HG02763 (cell line): ENCODE data around the gene ZC3H13.
A peak's percentile ranks its signal among the peaks of the same experiment; 100 is the strongest.

Experiments used
- ATAC-seq: cut with Tn5 transposase; IDR thresholded peaks from one replicate; pipeline ENCODE4 v1.9.1; 2021; ENCODE audit warnings: mild to moderate bottlenecking, moderate library complexity; ENCODE audit not compliant: unreplicated experiment

The ZC3H13 gene, protein sequence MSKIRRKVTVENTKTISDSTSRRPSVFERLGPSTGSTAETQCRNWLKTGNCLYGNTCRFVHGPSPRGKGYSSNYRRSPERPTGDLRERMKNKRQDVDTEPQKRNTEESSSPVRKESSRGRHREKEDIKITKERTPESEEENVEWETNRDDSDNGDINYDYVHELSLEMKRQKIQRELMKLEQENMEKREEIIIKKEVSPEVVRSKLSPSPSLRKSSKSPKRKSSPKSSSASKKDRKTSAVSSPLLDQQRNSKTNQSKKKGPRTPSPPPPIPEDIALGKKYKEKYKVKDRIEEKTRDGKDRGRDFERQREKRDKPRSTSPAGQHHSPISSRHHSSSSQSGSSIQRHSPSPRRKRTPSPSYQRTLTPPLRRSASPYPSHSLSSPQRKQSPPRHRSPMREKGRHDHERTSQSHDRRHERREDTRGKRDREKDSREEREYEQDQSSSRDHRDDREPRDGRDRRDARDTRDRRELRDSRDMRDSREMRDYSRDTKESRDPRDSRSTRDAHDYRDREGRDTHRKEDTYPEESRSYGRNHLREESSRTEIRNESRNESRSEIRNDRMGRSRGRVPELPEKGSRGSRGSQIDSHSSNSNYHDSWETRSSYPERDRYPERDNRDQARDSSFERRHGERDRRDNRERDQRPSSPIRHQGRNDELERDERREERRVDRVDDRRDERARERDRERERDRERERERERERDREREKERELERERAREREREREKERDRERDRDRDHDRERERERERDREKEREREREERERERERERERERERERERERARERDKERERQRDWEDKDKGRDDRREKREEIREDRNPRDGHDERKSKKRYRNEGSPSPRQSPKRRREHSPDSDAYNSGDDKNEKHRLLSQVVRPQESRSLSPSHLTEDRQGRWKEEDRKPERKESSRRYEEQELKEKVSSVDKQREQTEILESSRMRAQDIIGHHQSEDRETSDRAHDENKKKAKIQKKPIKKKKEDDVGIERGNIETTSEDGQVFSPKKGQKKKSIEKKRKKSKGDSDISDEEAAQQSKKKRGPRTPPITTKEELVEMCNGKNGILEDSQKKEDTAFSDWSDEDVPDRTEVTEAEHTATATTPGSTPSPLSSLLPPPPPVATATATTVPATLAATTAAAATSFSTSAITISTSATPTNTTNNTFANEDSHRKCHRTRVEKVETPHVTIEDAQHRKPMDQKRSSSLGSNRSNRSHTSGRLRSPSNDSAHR (N-terminal part only)

DNA sequence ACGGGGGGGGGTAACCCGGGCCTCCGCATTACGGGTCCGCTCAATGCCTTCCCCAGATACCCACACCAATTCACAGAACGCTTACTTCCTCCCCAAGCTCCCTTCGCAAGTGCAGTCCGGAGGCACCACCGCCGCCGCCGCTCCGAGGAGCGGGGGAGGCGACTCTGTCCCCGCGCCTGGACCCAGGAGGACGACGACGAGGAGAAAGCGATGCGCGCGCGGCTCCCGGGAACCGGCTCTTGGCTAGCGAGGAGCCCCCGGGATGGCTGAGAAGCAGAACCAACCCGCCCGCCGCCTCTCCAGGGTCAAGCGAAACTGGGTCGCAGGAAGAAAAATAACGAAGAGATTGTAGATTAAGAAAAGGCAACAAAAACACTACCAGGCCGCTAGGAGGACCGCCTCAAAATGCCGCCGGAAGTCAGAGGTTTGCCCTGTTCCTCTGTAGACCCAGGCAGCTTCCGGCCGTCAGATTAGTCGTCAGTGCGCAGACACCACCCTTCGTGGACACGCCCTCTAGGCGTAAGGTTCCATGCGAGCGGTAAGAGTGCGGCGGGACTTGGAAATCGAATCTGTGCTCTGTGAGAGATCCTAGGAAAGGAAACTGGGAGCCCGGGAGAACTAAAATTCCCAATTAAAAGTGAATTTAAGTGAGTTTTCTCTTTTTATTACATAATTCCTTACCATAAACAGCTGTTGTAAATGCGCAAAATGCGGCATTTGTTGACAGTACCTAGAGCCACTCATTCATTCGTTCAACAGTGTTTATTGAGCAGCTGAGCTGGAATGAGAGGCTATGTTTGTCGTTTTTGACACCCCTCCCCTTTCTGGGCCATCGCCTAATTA, at the start of gene ZC3H13:
ZC3H13 (minus strand) TSS at position 428 of the 843 bp plus-strand sequence. CDS start 7,239 bp downstream, outside the sequence.
- ATAC-seq: peak; percentile 99

DNA sequence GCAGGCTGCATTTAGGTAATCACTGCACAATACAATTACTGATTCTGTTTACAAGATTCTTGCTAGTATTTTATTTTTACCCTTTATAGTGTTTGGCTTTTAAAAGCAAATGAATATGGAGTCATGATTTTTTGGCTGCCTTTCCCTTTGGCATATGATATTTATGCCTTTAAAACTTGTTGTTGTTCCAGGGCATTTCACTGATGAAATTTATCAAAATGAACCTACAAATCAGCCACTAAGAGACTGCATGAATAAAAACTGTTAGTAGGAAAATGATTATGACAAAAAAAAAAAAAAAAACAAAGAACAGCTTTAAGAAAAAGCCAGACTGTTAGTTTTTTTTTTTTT, 49.7 kb upstream of the ZC3H13 start:
- ATAC-seq: no peak

DNA sequence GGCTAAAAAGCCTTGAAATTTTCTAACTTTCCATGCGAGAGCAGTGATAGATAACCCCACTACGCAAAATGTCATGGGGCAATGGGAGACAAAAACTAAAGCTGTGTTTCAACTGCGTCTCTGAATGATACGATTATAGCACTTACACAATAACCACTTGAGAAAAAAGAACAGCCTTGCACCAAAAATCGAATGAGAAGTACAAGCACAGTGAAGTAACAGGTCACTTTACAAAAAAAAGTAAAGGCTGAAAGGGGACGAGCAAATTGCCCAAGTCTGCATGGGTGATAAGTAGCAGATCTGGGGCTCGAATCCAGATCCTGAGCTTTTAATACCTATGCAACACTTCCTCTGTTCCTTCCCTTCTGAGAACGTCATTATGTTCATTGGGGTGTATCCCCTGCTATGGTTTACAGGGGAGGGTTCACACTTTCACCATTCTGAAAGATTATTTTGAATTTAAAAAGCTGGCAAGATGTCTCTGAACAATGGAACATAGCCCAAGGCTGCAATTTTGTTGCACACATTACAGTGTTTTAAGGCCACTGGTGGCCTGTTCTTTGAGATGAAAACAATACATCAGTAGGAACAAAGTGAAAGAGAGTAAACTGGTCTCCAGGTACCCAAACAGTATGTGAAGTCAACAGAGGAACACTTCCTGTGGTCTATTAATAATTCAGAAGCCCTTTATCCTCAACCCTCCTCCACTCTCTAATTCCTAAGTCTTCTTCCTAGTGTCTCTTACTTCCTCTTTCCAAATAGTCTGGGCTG, 49.1 kb upstream of the ZC3H13 start:
- no peak for ATAC-seq

DNA sequence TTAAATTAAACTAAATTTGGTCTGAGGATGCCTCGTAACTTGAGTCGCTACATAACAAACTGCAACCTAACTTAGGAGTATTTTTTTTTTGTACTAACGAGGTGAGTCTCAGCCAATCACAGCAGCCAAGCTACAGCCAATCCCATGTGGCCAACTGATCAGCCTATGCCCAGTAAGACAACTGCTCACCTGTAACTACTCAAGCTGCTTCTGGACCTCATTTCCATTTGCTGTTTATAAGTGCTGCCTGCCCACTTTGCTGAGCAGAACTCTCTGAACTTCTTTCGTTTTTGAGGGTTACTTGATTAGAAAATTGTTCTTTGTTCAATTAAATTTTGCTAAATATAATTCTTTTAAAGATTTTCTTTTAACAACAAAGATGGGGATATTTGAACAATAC, 48.5 kb upstream of the ZC3H13 start:
- no peak for ATAC-seq

DNA sequence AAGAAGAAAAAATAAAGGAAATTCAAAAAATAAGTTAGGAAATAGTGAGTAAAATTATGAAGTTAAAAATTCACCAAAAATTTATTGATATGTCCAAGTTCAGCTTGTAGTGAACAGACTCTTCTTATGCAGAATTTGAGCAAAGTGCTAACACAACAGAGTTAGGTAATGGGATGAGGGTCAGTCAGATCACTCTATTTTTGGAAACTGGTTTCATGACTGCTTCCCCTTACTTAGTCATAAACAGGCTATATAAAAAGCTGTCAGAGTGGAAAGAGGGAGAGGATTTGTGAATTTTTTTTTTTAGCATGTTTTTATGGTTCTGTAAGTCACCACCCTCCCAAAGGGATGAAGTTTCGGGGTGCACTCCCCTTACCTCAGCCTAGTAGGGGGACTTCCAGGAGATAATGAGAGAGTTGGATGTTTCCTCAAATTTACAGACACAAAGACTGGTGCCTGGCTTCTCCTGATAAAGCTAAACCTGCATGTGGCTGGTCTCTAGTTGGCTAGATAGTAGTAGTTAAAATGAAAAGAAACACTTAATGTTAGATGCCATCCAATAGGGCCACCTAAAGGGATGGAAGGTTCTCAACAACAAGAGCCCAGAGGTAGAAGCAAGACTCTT, 47.8 kb upstream of the ZC3H13 start:
- no peak for ATAC-seq

DNA sequence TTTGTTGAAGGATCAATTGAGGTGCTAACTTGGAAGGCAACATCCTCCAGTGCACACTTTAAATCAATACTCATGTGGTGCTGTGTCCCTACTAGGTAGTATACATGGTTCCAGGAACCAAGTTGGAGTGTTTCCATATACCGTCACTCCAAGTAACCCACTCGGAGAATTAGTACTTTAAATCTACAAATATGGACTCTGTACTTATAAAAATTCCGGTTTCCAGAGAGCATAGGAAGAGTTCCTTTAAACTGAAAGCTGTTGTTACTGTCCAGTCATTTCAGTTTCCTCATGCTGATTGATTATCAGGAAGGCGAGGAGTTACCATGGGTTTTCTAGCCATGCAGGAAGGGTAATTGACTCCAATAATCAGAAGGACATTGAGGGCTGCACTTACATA, 45.1 kb upstream of the ZC3H13 start:
- ATAC-seq: no peak

DNA sequence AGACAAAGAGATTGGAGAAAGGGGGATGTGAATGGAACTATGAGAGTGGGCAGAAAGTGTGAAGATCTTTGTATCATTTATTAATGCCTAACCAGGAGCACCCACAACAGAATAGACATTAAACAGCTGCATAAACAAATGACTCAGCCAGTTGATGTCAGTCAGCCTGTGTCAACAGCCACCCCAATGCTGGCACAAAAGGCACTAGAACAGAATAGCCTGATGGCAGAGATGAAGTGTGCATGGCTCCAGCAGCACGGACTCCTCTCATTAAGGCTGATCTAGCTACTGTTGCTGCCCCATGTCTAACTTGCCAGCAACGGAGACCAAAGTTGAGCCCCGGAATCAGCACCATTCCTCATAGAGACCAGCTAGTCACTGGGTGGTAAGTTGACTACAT, 44.5 kb upstream of the ZC3H13 start:
- no peak for ATAC-seq

DNA sequence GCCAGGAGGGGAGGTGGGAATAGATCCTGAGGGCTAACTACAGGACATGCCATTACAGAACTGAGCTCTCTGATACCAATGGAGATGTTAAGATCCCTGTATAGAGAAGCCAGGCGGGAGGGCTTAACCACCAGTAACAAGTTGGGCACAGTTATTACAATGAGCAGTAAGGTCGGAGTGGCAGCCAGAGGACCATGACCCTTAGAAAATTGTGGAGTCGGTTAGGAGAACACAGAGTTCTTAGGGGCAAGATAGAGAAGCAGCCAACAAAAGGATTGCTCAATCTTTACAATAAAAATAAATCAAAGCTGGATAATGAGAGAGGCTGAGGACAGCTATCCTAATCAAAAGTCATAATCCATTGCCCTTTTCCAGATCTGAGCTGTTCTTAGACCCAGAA, 41.9 kb upstream of the ZC3H13 start:
- no peak for ATAC-seq

DNA sequence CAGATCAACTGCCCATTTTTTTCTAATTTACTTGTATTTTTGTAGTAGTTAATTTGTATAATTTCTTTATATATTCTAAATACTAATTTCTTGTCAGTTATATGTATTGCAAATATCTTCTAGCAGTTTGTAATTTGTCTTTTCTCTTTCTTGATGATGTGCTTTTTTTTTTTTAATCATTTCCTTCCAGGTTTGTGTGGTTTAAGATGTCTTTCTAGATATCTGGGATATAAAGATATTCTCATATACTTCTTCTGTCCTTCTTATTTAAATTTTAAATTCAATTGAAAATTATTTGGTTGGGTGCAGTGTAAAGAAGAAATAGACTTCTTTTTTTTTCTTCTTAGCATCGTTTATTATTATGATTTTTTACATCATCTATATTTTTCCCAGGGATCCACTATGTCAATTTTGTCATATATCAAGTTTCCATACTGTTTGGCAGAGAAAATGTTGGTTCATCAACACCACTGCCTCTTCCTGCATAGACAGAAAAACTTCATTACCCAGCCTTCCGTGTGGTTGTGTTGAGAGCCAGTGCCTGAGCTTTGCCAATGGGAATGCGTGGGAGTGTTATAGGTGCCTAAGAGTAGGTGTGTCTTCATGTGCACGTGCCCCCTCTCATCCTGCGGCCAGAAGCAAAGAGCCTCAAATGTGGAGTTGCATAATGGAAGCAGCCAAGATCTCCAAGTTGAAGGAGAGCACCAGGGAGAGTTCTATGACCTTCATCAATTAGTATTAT, 36.4 kb upstream of the ZC3H13 start:
- ATAC-seq: no peak

DNA sequence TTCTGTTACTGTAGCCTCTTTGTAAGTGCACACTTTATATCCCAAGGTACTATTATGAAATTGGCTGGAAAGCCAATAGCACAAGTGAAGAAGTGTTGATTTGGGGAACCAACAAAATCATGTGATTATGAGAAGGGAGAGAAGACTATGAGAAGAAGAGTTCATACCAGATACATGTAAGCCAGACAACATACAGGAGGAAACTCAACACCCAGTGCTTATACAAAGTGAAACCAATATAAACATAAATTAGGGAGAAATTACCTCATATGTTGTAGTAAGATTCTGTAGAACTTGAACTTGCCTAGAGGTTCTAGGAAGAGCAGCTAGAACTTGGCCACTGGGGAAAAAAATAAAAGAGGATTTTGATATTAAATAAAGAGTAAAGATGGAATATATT, 34.9 kb upstream of the ZC3H13 start:
- ATAC-seq: no peak

DNA sequence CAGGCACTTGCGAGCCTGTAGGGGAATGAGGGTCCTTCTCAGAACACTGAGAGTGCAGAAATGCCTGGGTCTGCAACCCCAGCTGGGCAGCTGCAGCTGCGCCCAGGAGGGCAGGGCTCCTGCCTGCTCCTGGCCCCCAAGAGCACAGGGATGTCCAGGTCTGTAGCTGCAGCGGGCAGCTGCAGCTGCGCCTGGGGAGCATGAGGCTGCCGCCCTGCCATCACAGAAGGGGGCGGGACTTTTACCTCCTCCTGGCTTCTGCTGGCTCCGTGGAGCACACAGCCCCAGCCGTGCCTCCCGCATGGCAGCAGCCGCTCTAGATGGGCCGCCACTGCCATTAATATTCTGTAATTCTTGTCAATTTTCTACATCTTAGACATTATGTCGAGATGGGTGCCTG, 34.4 kb upstream of the ZC3H13 start:
- no peak for ATAC-seq

DNA sequence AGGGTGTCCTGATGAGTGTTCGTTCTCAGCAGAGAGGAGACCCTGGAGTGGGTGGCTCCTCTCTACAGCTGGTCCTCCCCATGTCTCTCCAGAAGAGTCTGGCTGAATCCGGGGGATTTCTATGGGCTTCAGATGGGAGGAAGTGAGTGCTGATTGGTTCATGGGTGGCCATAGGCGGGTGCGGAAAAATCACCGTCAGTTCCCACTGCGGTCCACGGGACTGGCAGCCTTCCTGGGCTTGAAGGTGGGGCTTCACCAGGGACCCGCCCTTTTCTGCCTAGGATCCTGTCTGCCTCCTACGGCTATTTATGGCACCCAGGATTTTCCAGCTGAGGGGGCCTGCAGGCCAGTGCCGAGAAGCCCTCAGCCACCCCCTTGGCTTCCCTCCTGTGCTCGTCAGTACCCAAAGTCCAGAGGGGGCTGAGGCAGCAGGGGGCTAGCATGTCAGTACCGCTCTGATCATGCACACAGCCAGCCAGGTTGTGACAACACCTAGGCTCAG, 33.9 kb upstream of the ZC3H13 start:
- no peak for ATAC-seq

DNA sequence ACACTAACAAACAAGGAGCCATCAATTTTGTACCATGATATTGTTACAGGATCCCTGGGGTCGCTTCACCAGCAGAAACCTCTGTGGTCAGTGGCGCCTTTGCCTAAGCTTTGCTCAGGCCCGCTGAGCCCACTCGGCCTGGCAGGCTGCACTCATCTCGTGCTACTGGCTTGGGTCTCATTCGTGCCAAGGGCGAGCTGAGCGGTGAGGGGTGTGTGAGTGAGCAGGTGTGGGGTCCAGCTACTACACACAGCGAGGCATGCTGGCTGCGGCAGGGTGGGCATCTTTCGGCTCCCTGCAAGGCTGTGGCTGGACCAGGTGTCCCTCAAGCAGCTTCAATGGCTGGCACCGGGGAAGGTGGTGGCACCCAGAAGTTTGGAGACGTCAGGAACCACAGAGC, 33.2 kb upstream of the ZC3H13 start:
- no peak for ATAC-seq

DNA sequence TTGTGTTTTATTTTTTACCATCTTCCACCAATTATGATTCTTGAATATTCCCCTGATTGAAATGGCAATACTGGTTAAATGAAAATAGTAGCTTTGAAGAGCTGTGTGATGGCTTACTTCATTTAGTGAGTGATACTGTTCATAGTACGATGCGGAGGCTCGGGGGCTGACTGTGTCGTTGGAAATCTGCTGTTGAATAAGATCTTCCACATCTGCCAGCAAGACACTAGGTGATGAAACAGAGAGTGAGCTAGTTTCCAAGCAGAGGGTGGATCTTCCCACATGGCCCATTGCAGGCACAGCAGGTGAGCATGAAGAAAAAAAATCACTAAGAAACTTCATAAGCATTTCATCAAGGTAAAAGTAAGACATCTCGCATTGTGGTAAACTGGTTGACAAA, 29.8 kb upstream of the ZC3H13 start:
- no peak for ATAC-seq

DNA sequence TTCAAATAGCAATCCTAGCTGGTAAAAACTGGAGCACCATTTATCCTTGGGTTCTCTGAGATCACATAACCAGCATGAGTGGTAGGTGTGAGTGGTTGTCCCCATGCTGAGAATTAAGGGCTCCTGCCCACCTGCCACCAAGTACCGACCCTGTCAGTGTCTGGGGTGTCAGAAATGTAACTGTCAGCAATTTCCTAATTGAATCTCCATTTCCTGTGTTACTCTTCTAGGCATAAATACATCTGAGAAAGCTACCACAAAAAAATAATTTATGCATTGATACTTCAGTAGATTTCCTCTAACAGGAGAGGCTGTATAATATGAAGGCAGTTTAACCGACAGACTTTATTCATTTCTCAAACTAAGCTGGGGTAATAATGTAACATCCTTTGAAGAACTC, 27.2 kb upstream of the ZC3H13 start:
- no peak for ATAC-seq

DNA sequence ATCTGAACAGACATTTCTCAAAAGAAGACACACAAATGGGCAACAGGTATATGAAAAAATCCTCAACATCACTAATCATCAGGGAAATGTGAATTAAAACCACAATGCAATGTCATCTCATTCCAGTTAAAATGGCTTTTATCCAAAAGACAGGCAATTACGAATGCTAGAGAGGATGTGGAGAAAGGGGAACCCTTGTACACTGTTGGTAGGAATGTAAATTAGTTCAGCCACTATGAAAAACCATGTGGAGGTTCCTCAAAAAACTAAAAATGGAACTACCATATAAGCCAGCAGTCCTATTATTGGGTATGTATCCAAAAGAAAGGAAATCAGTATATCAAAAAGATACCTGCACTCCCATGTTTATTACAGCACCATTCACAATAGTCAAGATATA, 24.7 kb upstream of the ZC3H13 start:
- no peak for ATAC-seq

DNA sequence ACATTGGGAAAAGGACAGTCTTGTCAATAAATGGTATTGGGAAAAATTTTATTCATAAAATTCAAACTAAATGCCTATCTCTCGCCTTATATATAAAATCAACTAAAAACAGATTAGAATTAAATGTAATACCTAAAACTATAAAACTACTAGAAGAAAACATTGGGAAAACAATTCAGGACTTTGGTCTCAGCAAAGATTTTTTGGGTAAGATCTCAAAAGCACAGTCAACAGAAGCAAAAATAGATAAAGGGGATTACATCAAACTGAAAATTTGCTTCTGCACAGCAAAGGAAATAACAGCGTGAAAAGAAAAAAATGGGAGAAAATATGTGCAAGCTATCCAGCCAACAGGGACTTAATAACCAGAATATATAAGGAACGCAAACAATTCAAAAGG, 24.3 kb upstream of the ZC3H13 start:
- no peak for ATAC-seq

DNA sequence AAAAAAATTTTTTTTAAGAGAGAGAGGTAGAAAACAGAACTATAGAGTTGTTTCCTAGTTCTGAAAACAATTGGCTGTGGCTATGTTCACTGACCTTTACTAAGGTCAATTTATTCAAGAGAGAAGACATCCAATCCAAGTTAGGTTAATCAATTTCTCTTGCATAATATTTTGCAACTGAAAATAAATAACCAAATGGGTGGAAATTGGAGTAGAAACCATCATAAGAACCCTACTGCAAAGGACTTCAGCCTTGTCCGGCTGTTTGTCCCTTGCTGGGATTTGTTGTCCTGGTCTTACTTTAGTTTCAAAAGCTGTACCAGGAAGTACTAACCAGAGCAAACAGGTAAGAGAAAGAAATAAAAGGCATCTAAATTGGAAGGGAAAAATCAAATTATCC, 23.3 kb upstream of the ZC3H13 start:
- no peak for ATAC-seq
